ENCODE results near the gene CPNE2. TPM values are rescaled to one million over a fixed set of nuclear protein-coding genes. Genes with fewer than 3 reads are reported as not detected.

The CPNE2 gene
- total RNA-seq, 1 donor from 2014 or later: 8.3 TPM

GRCh38 chr16:57157533-57157932 lies 65.2 kb downstream of the CPNE2 start:
- no peaks in the 10 kb centered on the region for H3K9me3 Mint-ChIP-seq
- H3K27me3 Mint-ChIP-seq: no peaks in the 10 kb centered on the region
- no peak for TF ChIP-seq CTCF (IDR thresholded peaks at IDR 0.05)
- no peak overlapping the region for H3K4me3 Mint-ChIP-seq
- intact Hi-C loops (cut with micrococcal nuclease): no loop called here
- ATAC-seq (ENCODE audit: low read depth): no peak
- ChIA-PET POLR2A (no interaction called here), CTCF (interaction anchor here (0.6 kb wide), 1 partner anchor 208 kb away, joined by 3 read pairs; no protein-coding TSS in a partner anchor)
- no peaks in the 10 kb centered on the region for H3K4me1 Mint-ChIP-seq
- H3K36me3 Mint-ChIP-seq (ENCODE audit: low read depth): peaks cover 88% of the 10 kb centered on the region
- H3K27ac Mint-ChIP-seq: no peak overlapping the region
- no peak for DNase-seq

GRCh38 chr16:57159447-57159846 lies 67.1 kb downstream of the CPNE2 start:
- no peak for TF ChIP-seq CTCF (IDR thresholded peaks at IDR 0.05)
- Mint-ChIP-seq H3K9me3 (no peaks in the 10 kb centered on the region), H3K4me3 (no peak overlapping the region), H3K27me3 (no peaks in the 10 kb centered on the region), H3K4me1 (no peaks in the 10 kb centered on the region), H3K36me3 (ENCODE audit: low read depth) (peaks cover 86% of the 10 kb centered on the region), H3K27ac (no peak overlapping the region)
- ChIA-PET CTCF (no interaction called here), POLR2A (no interaction called here)
- ATAC-seq (ENCODE audit: low read depth) (no peak), DNase-seq (no peak)
- intact Hi-C loops (cut with micrococcal nuclease): no loop called here

- TF ChIP-seq CTCF (IDR thresholded peaks at IDR 0.05): no peak
- intact Hi-C loops (cut with micrococcal nuclease): no loop called here
- Mint-ChIP-seq H3K4me1 (peaks cover 14% of the 10 kb centered on the region), H3K4me3 (no peak overlapping the region), H3K27ac (no peak overlapping the region), H3K9me3 (no peaks in the 10 kb centered on the region), H3K36me3 (ENCODE audit: low read depth) (peaks cover 77% of the 10 kb centered on the region), H3K27me3 (no peaks in the 10 kb centered on the region)
- DNase-seq: no peak
- POLR2A ChIA-PET: no interaction called here
- ATAC-seq (ENCODE audit: low read depth): no peak
- CTCF ChIA-PET: no interaction called here
Measured at GRCh38 chr16:57163842-57164241, 71.5 kb downstream of the CPNE2 start.

- intact Hi-C loops (cut with micrococcal nuclease): loop anchor here (5.0 kb wide), 1 partner anchor 588 kb away; no protein-coding TSS in a partner anchor
Measured at GRCh38 chr16:57165483-57165882, 73.1 kb downstream of the CPNE2 start.

GRCh38 chr16:57165938-57166337 lies 73.6 kb downstream of the CPNE2 start:
- intact Hi-C loops (cut with micrococcal nuclease): loop anchor here (5.0 kb wide), 1 partner anchor 589 kb away; no protein-coding TSS in a partner anchor
- Mint-ChIP-seq H3K4me3 (no peak overlapping the region), H3K27ac (no peak overlapping the region), H3K4me1 (peaks cover 14% of the 10 kb centered on the region), H3K27me3 (no peaks in the 10 kb centered on the region), H3K9me3 (no peaks in the 10 kb centered on the region), H3K36me3 (ENCODE audit: low read depth) (peaks cover 80% of the 10 kb centered on the region)
- ChIA-PET POLR2A (no interaction called here), CTCF (no interaction called here)
- ATAC-seq (ENCODE audit: low read depth): no peak
- no peak for TF ChIP-seq CTCF (IDR thresholded peaks at IDR 0.05)
- DNase-seq: no peak

More at GRCh38 chr16:57165483-57165882, 73.1 kb downstream of the CPNE2 start:
- no peaks in the 10 kb centered on the region for H3K27me3 Mint-ChIP-seq
- H3K36me3 Mint-ChIP-seq (ENCODE audit: low read depth): peaks cover 80% of the 10 kb centered on the region
- ATAC-seq (ENCODE audit: low read depth): no peak
- no peaks in the 10 kb centered on the region for H3K9me3 Mint-ChIP-seq
- peaks cover 14% of the 10 kb centered on the region for H3K4me1 Mint-ChIP-seq
- no peak for TF ChIP-seq CTCF (IDR thresholded peaks at IDR 0.05)
- no peak for DNase-seq
- ChIA-PET POLR2A (no interaction called here), CTCF (no interaction called here)
- no peak overlapping the region for H3K4me3 Mint-ChIP-seq
- no peak overlapping the region for H3K27ac Mint-ChIP-seq
